HEK293 (cell line): ENCODE measurements around the gene PPM1E.

Experiments
- CTCF ChIA-PET: fragments of 350-600 bp; formaldehyde crosslinking; extraction: SDS; loops from one replicate; lab custom pipeline; 2021; ENCODE audit warnings: antibody characterized with exemption; lab: Yijun Ruan, JAX
- POLR2A ChIA-PET: fragments of 300-600 bp; formaldehyde crosslinking; extraction: SDS; loops from one replicate; lab custom pipeline; 2020; ENCODE audit warnings: antibody characterized with exemption, inconsistent platforms; lab: Yijun Ruan, JAX
- H3K27ac ChIP-seq: fragments of 200-500 bp; sonication (Bioruptor generic); 2 replicates; pipeline ENCODE4 v1.5.1; 2014; ENCODE audit warnings: low read depth, low read length, control low read depth, inconsistent platforms; ENCODE audit errors: extremely low read depth
- H3K36me3 ChIP-seq, 2 experiments: fragments of 200-500 bp in 1 of 2; sonication (Bioruptor generic) in 1 of 2; 1 replicate in 1 of 2; 2 replicates in 1 of 2; pipeline ENCODE4 v1.5.1; 2014 to 2017; ENCODE audit warnings: inconsistent platforms in 2 of 2, low read length in 2 of 2; ENCODE audit not compliant: control insufficient read depth in 2 of 2, insufficient read depth in 1 of 2
- H3K4me1 ChIP-seq: fragments of 200-500 bp; sonication (Bioruptor generic); 2 replicates; pipeline ENCODE4 v1.5.1; 2014; ENCODE audit warnings: mild to moderate bottlenecking, low read length, inconsistent platforms; ENCODE audit not compliant: control insufficient read depth, insufficient read depth
- H3K4me3 ChIP-seq: 2 replicates; pipeline ENCODE4 v1.5.1; 2011; ENCODE audit warnings: low read depth, mild to moderate bottlenecking, control low read depth, low read length, moderate library complexity
- H3K9me3 ChIP-seq: fragments of 200-500 bp; sonication (Bioruptor generic); 2 replicates; pipeline ENCODE4 v1.5.1; 2014; ENCODE audit warnings: low read depth, low read length, inconsistent platforms; ENCODE audit not compliant: control insufficient read depth, insufficient read depth
- PRDM1 ChIP-seq: fragments of 450-650 bp; formaldehyde crosslinking; IDR thresholded peaks from 2 replicates; pipeline ENCODE4; 2016; ENCODE audit warnings: missing biosample characterization, missing genetic modification characterization
- YY2 ChIP-seq: fragments of 450-650 bp; formaldehyde crosslinking; IDR thresholded peaks from 2 replicates; pipeline ENCODE4 v1.5.1; 2016; ENCODE audit warnings: missing biosample characterization, missing genetic modification characterization
- ZFP69B ChIP-seq: fragments of 450-650 bp; formaldehyde crosslinking; IDR thresholded peaks from 2 replicates; pipeline ENCODE4 v1.5.1; 2016; ENCODE audit warnings: missing biosample characterization, missing genetic modification characterization
- ZNF423 ChIP-seq: fragments of 450-650 bp; formaldehyde crosslinking; IDR thresholded peaks from 2 replicates; pipeline ENCODE4 v1.5.1; 2016; ENCODE audit warnings: missing biosample characterization, missing genetic modification characterization
- ZNF488 ChIP-seq: fragments of 450-650 bp; formaldehyde crosslinking; IDR thresholded peaks from 2 replicates; pipeline ENCODE4 v1.5.1; 2016; ENCODE audit warnings: missing biosample characterization, missing genetic modification characterization
- TF ChIP-seq, protein P1 (sequence below): fragments of 450-650 bp; formaldehyde crosslinking; IDR thresholded peaks from 2 replicates; pipeline ENCODE4 v1.5.1; 2017; ENCODE audit warnings: missing biosample characterization, missing genetic modification characterization

The PPM1E gene

GRCh38 chr17:59030811-59031210 is 275.2 kb downstream of the PPM1E start:
- ChIA-PET CTCF (interaction anchor here (1.5 kb wide), 2 partner anchors 25 to 453 kb away, joined by 3 to 6 read pairs; no protein-coding TSS in a partner anchor), POLR2A (no interaction called here)
- Histone ChIP-seq H3K4me1 (no peaks in the 10 kb centered on the region), H3K36me3 (peaks cover 38 to 54% of the 10 kb centered on the region in 2 experiments), H3K27ac (no peak overlapping the region), H3K4me3 (no peak overlapping the region), H3K9me3 (no peaks in the 10 kb centered on the region)
- TF ChIP-seq YY2 (tag by site-specific recombination) (no peak), ZFP69B (tag by site-specific recombination) (no peak), ZNF488 (tag by site-specific recombination) (no peak), ZNF423 (no peak), PRDM1 (no peak)
- TF ChIP-seq, protein P1, sequence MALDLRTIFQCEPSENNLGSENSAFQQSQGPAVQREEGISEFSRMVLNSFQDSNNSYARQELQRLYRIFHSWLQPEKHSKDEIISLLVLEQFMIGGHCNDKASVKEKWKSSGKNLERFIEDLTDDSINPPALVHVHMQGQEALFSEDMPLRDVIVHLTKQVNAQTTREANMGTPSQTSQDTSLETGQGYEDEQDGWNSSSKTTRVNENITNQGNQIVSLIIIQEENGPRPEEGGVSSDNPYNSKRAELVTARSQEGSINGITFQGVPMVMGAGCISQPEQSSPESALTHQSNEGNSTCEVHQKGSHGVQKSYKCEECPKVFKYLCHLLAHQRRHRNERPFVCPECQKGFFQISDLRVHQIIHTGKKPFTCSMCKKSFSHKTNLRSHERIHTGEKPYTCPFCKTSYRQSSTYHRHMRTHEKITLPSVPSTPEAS (tag by site-specific recombination): no peak
